Endothelial cell of umbilical vein (primary cell): Measurements from ENCODE around the gene RNF217.

Source experiments
- POLR2A ChIP-seq: IDR thresholded peaks from 2 replicates; pipeline ENCODE4 v1.6.1; 2012; ENCODE audit warnings: low read depth, mild to moderate bottlenecking, control low read depth, low read length
- TF ChIP-seq, protein P1 (sequence below), 2 donors: IDR thresholded peaks; 1 replicate in 1 of 2; 2 replicates in 1 of 2; pipeline ENCODE4 v1.5.1; 2011; ENCODE audit warnings: low read length in 2 of 2, mild to moderate bottlenecking in 2 of 2, moderate library complexity in 2 of 2, control low read depth in 1 of 2, inconsistent platforms in 1 of 2, low read depth in 1 of 2; ENCODE audit not compliant: insufficient read depth in 1 of 2; ENCODE audit errors: extremely low read depth in 1 of 2

DNA sequence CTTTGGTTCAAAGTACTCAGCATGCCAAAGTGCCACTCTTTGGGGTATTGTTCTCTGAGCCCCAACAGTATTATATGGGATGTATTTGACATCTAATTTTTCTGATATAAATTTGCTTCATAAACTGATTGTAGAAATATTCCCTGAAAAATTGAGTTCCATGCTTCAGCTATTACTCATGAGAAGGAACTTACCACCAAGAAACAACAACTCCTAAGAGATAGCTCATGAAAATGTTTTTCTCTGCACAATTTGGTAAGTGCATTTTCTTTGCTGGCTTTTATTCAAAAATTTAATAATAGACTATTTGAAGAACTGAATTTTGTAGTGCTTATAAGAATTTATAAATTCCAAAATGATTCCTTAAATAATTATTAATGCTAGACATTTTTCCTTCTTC lies 178.6 kb downstream of the RNF217 start:
- TF ChIP-seq, protein P1, sequence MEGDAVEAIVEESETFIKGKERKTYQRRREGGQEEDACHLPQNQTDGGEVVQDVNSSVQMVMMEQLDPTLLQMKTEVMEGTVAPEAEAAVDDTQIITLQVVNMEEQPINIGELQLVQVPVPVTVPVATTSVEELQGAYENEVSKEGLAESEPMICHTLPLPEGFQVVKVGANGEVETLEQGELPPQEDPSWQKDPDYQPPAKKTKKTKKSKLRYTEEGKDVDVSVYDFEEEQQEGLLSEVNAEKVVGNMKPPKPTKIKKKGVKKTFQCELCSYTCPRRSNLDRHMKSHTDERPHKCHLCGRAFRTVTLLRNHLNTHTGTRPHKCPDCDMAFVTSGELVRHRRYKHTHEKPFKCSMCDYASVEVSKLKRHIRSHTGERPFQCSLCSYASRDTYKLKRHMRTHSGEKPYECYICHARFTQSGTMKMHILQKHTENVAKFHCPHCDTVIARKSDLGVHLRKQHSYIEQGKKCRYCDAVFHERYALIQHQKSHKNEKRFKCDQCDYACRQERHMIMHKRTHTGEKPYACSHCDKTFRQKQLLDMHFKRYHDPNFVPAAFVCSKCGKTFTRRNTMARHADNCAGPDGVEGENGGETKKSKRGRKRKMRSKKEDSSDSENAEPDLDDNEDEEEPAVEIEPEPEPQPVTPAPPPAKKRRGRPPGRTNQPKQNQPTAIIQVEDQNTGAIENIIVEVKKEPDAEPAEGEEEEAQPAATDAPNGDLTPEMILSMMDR (IDR thresholded peaks at IDR 0.05; ENCODE audit: extremely low read depth in 1 of 2, insufficient read depth in 1 of 2, low read depth in 1 of 2, low read length in 2 of 2): no peak
- no peak for TF ChIP-seq POLR2A
